Measurements from ENCODE around the gene POMGNT1.

The POMGNT1 gene

GRCh38 chr1:46183926-46184557, 14.2 kb downstream of the POMGNT1 start:
- no peak for DNase-seq

- no peak for DNase-seq
Observed at GRCh38 chr1:46183079-46183847, 15.0 kb downstream of the POMGNT1 start.

- DNase-seq: no peak
Observed at GRCh38 chr1:46181343-46182260, 16.6 kb downstream of the POMGNT1 start.

GRCh38 chr1:46180082-46180616, 18.1 kb downstream of the POMGNT1 start:
- DNase-seq: no peak

GRCh38 chr1:46179138-46180081, 18.8 kb downstream of the POMGNT1 start:
- peak; percentile 70 for DNase-seq

- no peak for DNase-seq
Observed at GRCh38 chr1:46176211-46176865, 21.9 kb downstream of the POMGNT1 start, which contains the start of gene P3R3URF. Gene P3R3URF (minus strand): TSS chr1:46176488. CDS start chr1:46176471, 17 bp downstream.

- DNase-seq: no peak
Observed at GRCh38 chr1:46175243-46175642, 23.0 kb downstream of the POMGNT1 start.

- DNase-seq: no peak
Observed at GRCh38 chr1:46174448-46175231, 23.6 kb downstream of the POMGNT1 start, which contains the start of gene TSPAN1. Gene TSPAN1 (plus strand): TSS chr1:46175087. CDS start chr1:46181108, 6,021 bp downstream.

- no peak for DNase-seq
Observed at GRCh38 chr1:46173361-46173856, 24.8 kb downstream of the POMGNT1 start.

GRCh38 chr1:46172321-46172720, 25.9 kb downstream of the POMGNT1 start:
- no peak for DNase-seq

- DNase-seq: no peak
Observed at GRCh38 chr1:46171871-46172270, 26.4 kb downstream of the POMGNT1 start.

- DNase-seq: peak; percentile 26
Observed at GRCh38 chr1:46171351-46171750, 26.9 kb downstream of the POMGNT1 start.

- DNase-seq: no peak
Observed at GRCh38 chr1:46169811-46170454, 28.3 kb downstream of the POMGNT1 start.

GRCh38 chr1:46168477-46168876, 29.8 kb downstream of the POMGNT1 start:
- no peak for DNase-seq

- peak; percentile 67 for DNase-seq
Observed at GRCh38 chr1:46166521-46167462, 31.4 kb downstream of the POMGNT1 start.

- DNase-seq: no peak
Observed at GRCh38 chr1:46160212-46160611, 38.0 kb downstream of the POMGNT1 start.

GRCh38 chr1:46159516-46159915, 38.7 kb downstream of the POMGNT1 start:
- DNase-seq: no peak

All from right kidney (tissue), 1 donor.